Cerebellar nuclear complex (tissue), 1 donor: Measurements from ENCODE around the gene TAS2R41.

Experiments used
- DNase-seq, 2 experiments: peaks; one replicate each; lab custom pipeline; 2025; lab: John Stamatoyannopoulos, UW

TAS2R41 gene

GRCh38 chr7:143493751-143494150 is 16.1 kb downstream of the TAS2R41 start:
- DNase-seq, result no peak

- no peak for DNase-seq
Measured at GRCh38 chr7:143494622-143495021, 16.9 kb downstream of the TAS2R41 start.

DNA sequence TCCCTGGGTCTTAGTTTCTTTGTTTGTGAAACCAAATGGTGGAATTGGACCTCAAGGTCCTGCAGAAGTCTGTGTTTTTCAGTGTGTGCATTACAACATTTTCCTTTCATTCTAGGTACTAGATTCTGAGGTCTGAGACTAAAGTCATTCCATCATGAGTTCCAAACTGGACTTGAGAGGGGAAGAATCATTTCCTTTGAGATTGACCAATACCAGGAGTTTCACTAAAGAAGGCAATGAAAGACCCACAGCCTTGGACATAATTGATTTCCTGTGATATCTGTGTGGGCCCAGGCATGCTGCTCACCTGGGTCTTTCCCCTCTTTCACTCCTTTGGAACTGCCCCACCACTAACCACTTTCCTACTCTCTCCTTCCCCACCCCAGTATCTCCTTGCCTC is 18.2 kb downstream of the TAS2R41 start:
- DNase-seq, result no peak

DNA sequence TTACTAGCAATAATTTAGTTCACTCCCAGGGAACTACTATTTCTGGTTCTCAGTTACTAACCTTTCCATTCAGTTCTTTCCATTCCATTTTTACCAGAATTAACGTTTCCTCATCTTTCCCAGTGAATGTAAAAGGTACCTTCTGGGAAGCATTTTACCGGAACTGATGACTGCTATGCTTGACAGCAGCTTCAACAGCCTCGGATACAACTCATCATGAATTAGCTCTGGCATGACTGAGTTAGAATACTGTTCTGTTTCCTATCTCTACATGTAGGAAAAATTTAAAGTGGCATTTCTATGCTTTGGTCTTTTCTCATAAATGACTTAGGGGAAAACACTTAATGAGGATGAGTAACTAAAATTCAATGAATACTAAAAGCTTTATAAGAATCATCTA is 18.6 kb downstream of the TAS2R41 start:
- DNase-seq, result no peak

DNA sequence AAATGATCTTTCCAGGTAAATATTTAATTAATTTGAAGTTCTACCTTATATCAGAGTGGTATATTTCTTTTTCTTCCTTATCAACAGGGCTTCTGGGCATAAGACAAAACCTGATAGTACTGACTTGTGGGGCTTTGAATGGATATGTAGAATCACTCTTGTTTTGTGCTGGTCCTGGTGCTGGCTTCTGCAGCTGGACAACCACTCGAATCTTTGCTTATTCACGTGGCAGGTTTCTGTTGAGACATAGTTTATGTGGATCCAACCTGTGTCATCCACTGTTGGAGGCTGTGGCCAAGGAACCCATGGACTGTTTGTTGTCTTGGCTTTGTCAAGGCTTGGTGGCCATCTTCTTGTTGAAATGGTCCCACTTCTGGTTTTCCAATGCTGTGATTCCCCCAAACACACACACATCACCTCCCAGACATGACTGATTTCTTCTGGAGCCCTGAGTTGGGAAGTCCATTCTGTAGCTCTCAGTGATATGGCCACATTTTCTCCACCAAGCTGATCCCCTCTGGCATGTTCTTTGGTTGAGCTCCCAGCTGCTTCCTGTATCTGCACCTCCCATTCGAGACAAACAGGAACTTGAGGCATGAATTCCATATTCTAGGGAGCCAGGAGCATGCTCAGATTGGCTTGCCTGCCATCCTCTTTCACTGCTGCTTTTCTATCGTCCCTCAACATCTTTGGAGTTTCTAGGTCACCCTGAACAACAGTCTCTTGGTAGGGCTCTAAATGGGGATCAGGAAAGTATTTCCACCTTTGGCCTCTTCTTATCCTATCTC is 19.5 kb downstream of the TAS2R41 start:
- DNase-seq, result no peak

- no peak for DNase-seq
Measured at GRCh38 chr7:143499246-143499645, 21.6 kb downstream of the TAS2R41 start.

DNA sequence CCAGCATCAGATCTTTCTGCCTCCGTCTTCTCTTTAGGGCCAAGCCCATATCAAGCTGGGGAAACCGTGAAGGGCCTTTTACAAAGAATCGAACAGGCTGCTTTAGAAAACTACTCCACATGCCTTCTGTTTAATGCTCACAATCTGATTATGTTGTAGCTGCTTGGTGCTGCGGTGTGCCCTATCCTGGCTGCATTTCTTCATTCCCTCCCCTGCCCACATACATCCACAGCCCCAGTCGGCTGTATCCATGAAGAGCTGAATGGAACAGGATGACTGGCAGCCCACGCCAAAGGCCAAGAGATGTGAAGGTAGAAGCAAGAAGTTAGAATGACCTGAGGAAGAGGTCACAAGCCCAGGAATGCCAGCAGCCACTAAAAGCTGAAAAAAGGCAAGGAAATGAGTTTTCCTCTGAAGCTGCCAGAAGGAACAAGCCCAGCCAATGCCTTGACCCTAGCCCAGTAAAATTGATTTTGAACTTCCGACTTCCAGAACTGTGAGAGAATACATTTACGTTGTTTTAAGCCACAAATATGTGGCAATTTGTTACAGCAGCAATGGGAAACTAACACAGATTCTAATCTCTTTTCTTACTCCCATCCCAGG is 22.2 kb downstream of the TAS2R41 start:
- DNase-seq, result no peak

DNA sequence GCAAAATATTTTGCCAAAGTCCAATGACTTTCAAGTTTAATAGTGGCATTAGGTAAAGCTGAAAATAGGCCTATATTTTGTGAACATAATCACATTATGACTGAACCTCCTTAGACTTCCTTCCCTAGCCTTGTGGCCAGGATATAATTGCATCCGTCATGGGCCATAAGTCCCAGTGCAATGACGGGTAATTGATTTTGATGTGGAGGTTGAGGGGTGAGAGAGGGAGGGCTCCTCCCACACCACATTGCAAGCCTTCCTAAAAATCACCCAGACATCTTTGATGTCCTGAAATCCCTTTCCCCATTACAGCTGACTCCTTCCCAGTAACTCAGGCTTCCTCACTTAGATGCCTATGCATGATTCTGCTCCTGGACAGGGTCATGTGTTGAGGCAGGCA is 25.6 kb downstream of the TAS2R41 start:
- no peak for DNase-seq

GRCh38 chr7:143504215-143504936 is 26.7 kb downstream of the TAS2R41 start:
- no peak for DNase-seq

GRCh38 chr7:143504937-143505297 is 27.2 kb downstream of the TAS2R41 start:
- DNase-seq, result no peak

DNA sequence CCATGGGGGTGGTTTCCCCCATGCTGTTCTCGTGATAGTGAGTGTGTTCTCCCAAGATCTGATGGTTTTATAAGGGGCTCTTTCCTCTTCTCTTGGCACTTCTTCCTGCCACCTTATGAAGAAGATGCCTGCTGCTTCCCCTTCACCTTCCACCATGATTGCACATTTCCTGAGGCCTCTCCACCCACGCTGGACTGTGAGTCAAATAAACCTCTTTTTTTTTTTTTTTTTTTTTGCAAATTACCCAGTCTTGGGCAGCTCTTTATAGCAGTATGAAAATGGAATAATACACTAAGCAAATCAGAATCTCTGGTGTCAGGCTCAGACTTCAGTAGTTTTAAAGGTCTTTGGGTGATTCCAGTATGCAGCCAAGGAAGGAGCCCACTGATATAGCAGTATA is 28.2 kb downstream of the TAS2R41 start:
- no peak for DNase-seq

- DNase-seq, result no peak
Measured at GRCh38 chr7:143507094-143507518, 29.4 kb downstream of the TAS2R41 start.

DNA sequence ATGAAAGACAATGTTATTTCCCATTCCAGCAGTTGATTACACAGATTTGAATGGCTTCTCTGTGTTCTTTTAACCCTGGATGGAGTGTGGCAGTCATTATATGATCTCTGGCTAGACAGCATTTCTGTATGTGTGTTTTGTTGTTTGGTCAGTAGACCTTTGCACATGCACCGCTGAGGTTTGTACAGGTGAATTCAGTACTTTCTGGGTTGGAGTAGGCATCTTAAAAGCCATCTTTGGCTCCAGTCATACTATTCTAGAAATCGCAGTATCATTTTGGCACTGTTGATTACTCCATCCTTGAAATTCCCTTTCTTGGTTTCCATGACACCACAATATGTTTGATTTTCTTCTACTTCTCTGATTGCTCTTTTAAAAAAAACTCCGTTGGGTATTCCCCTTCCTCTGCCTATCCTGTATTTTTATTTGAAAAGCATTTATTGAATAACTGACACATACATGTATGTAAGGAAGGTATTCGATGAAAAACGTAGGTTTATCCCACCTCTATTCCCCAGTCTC is 29.9 kb downstream of the TAS2R41 start:
- no peak for DNase-seq

- DNase-seq, result no peak
Measured at GRCh38 chr7:143510854-143511592, 33.4 kb downstream of the TAS2R41 start.

GRCh38 chr7:143511593-143512047 is 33.9 kb downstream of the TAS2R41 start:
- no peak for DNase-seq

GRCh38 chr7:143512488-143513340 is 35.0 kb downstream of the TAS2R41 start:
- no peak for DNase-seq

GRCh38 chr7:143514487-143514886 is 36.8 kb downstream of the TAS2R41 start:
- no peak for DNase-seq

- DNase-seq, result no peak
Measured at GRCh38 chr7:143514995-143515735, 37.5 kb downstream of the TAS2R41 start.

GRCh38 chr7:143516981-143517380 is 39.3 kb downstream of the TAS2R41 start:
- DNase-seq, result no peak

GRCh38 chr7:143518521-143518920 is 40.8 kb downstream of the TAS2R41 start:
- no peak for DNase-seq
